Cerebellar cortex (tissue), 1 donor: ENCODE measurements around the gene LIFR.

Experiments
- DNase-seq: peaks from one replicate; pipeline ENCODE4 v3.0.0-alpha.2; 2015; ENCODE audit warnings: low spot score

Gene LIFR

DNA sequence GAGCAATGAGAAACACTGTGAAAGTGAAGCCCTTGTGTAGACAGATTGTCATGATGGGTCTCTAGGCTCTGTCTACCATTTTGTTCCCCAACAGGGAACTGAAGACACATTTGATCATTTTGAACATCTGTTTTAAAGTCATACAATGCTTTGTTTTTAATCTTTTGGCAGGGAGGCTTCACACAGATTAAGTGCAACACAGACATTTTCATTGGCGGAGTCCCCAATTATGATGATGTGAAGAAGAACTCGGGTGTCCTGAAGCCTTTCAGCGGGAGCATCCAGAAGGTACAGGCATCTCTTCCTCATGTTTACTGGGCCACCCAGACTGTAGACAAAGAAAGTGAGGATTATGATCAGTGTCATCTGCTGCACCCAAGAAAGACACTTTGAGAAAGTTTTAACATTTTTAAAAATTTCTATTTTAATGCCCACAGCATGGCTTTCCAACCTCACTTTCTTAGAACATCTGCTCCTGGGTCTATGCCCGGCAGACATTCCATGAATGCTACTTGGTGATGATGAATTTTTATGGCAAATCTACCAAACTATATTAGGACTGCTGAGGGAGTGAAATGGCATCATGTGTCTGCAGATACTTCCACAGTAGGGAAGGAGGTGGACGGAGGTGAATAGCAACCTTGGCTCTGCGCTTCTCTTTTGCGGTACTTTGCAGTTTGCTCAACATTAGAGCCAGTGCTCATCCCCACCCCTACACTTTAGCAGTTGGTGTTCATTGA, 121.3 kb downstream of the LIFR start:
- DNase-seq, result no peak

DNA sequence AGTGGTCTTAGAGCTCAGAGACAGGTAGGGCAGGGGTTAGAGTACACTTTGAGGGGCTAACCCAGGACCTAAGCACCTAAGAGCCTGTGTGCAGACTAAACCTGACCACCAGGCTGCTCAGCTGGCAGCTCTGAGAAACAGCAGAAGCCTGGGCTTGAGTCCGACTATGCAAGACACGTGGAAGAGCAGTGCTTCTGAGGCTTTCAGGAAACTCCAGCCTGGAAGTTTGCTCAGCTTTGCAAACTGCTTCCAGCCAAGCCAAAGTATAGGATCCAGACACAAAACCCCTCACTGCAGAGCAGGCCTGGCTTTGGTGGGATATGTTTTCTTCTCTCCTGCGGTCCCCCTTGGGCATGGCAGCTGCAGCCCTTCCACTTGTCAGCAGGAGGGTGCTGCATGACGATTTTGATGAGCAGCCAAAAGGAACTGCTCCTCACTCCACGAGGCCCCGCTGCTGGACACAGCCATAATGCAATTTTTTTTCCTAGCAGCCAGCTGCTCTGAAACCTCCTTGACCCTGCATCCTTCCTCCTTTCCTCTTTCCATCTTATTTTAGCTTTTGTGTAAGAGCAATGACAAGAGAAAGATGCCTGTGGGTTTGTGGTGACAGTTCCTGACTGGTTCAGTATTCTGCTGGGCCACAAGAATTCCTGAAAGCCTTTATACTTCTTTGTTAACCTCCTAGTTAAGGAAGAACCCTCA, 123.1 kb downstream of the LIFR start:
- peak; percentile 17 for DNase-seq

GRCh38 chr5:38431242-38431853, 125.1 kb downstream of the LIFR start:
- no peak for DNase-seq

- no peak for DNase-seq
Measured at GRCh38 chr5:38426986-38427950, 129.2 kb downstream of the LIFR start.

GRCh38 chr5:38426490-38426889, 130.0 kb downstream of the LIFR start:
- DNase-seq, result no peak
